ENCODE results near the gene TUBE1.

GRCh38 chr6:112106562-112106961 lies 19.3 kb upstream of the TUBE1 start:
- TF ChIP-seq CTCF (IDR thresholded peaks at IDR 0.05; ENCODE audit: insufficient read depth, low read length, poor library complexity, severe bottlenecking) = no peak
- TF ChIP-seq EZH2phosphoT487 (conservative IDR thresholded peaks at IDR 0.05; ENCODE audit: low read length) = no peak
